CD4-positive, CD25-positive, alpha-beta regulatory T cell (primary cell): ENCODE results near the gene TMEFF2. TPM values are rescaled to one million over a fixed set of nuclear protein-coding genes. Genes with fewer than 3 reads are reported as not detected.

Experiments
- ATAC-seq, 2 donors: fragments of 150-1000 bp; cut with Tn5 transposase; one replicate each; pipeline ENCODE4 v1.10.0; 2021; ENCODE audit warnings: low read depth in 2 of 2, moderate number of reproducible peaks in 2 of 2, moderate library complexity in 1 of 2
- DNase-seq, 3 donors: peaks; one replicate each; pipeline versions ENCODE4 v3.0.0 to v3.0.0-alpha.2; 2012 to 2022; ENCODE audit warnings: mixed read lengths in 1 of 3
- H3K27ac ChIP-seq: one replicate; pipeline ENCODE4 v1.7.0; 2013; ENCODE audit warnings: mild to moderate bottlenecking, low read length; ENCODE audit not compliant: insufficient read depth, poor library complexity, severe bottlenecking
- H3K27me3 ChIP-seq: one replicate; pipeline ENCODE4 v1.7.0; 2013; ENCODE audit warnings: low read length; ENCODE audit not compliant: control insufficient read depth, insufficient read depth
- H3K36me3 ChIP-seq: one replicate; pipeline ENCODE4 v1.7.0; 2013; ENCODE audit warnings: mild to moderate bottlenecking, low read length, moderate library complexity; ENCODE audit not compliant: control insufficient read depth, insufficient read depth
- H3K4me1 ChIP-seq: 2 replicates; pipeline ENCODE4 v1.7.0; 2013; ENCODE audit warnings: mild to moderate bottlenecking, low read length; ENCODE audit not compliant: insufficient read depth, control insufficient read depth, poor library complexity, severe bottlenecking
- H3K4me3 ChIP-seq: one replicate; pipeline ENCODE4 v1.7.0; 2013; ENCODE audit warnings: low read depth, mild to moderate bottlenecking, low read length, moderate library complexity
- H3K9me3 ChIP-seq, 2 experiments: 1 replicate in 1 of 2; 2 replicates in 1 of 2; pipeline ENCODE4 v1.7.0; 2013; ENCODE audit warnings: low read length in 2 of 2, mild to moderate bottlenecking in 1 of 2, moderate library complexity in 1 of 2; ENCODE audit not compliant: control insufficient read depth in 2 of 2
- H3K27ac Mint-ChIP-seq, 3 donors: one replicate each; pipeline ENCODE4 v1.8.0; 2020 to 2022; ENCODE audit warnings: mild to moderate bottlenecking in 3 of 3, mixed read lengths in 3 of 3, moderate library complexity in 2 of 3
- H3K27me3 Mint-ChIP-seq: one replicate; pipeline ENCODE4 v1.8.0; 2022; ENCODE audit warnings: mild to moderate bottlenecking, mixed read lengths
- H3K36me3 Mint-ChIP-seq: one replicate; pipeline ENCODE4 v1.8.0; 2020; ENCODE audit warnings: mixed read lengths
- H3K4me1 Mint-ChIP-seq, 4 donors: one replicate each; pipeline ENCODE4 v1.8.0; 2020 to 2022; ENCODE audit warnings: mixed read lengths in 4 of 4, mild to moderate bottlenecking in 1 of 4
- H3K4me3 Mint-ChIP-seq, 4 donors: one replicate each; pipeline ENCODE4 v1.8.0; 2020 to 2022; ENCODE audit warnings: mild to moderate bottlenecking in 4 of 4, mixed read lengths in 4 of 4, moderate library complexity in 3 of 4
- H3K9me3 Mint-ChIP-seq, 7 donors: one replicate each; pipeline ENCODE4 v1.8.0; 2020 to 2022; ENCODE audit warnings: mixed read lengths in 7 of 7, mild to moderate bottlenecking in 3 of 7, moderate library complexity in 2 of 7
- polyA plus RNA-seq, 4 donors: library from polyadenylated mRNA; unstranded; fragments of 300-500 nt; fragmentation: Illumina TruSeq; gene quantifications; one replicate each; pipeline ENCODE4 v1.2.3, GENCODE V29; 2021
- total RNA-seq: library from RNA; stranded (reverse); gene quantifications from one replicate; pipeline ENCODE4 v1.2.3, GENCODE V29; 2022

TMEFF2 gene
- total and polyA plus RNA-seq, 5 donors from 2014 or later, result not detected

- no peak overlapping the region for H3K4me3 ChIP-seq
- H3K4me1 ChIP-seq, result no peaks in the 10 kb centered on the region
- no peak for ATAC-seq
These were observed 120.9 kb downstream of the TMEFF2 start for GRCh38 chr2:192073878-192074277.

DNA sequence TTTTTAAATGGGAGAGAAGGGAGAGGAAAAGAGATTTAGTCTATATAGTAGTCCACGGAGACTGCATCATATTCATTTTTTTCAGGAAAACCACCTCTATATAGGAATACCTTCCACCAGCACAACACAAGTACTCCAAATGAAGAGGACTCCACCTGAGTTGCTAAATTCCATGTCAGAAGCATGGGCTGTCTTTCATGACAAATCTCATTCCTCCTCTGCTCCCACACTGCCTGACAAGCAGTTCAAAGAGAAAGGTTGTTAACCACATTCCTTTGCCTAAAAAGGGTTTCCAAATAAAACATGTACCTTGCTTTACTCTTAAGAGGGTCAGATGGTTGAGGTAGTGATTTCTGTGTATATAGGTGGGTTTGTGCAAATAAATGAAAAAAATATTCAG is 122.0 kb downstream of the TMEFF2 start:
- Histone ChIP-seq H3K27me3 (no peaks in the 10 kb centered on the region), H3K9me3 (no peaks in the 10 kb centered on the region), H3K36me3 (no peaks in the 10 kb centered on the region), H3K4me1 (no peaks in the 10 kb centered on the region), H3K27ac (no peak overlapping the region), H3K4me3 (no peak overlapping the region)
- ATAC-seq, result no peak
- Mint-ChIP-seq H3K9me3 (peaks cover 0 to under 1% (median 0%) of the 10 kb centered on the region in 7 donors), H3K4me1 (no peaks in the 10 kb centered on the region), H3K27ac (no peak overlapping the region), H3K36me3 (no peaks in the 10 kb centered on the region), H3K27me3 (no peaks in the 10 kb centered on the region), H3K4me3 (no peak overlapping the region)
- DNase-seq, result no peak

More at GRCh38 chr2:192073878-192074277, 120.9 kb downstream of the TMEFF2 start:
- Mint-ChIP-seq H3K36me3 (no peaks in the 10 kb centered on the region), H3K27me3 (no peaks in the 10 kb centered on the region), H3K4me3 (no peak overlapping the region), H3K4me1 (no peaks in the 10 kb centered on the region), H3K9me3 (peaks cover 0 to 2% (median 0%) of the 10 kb centered on the region in 7 donors), H3K27ac (no peak overlapping the region)
- no peaks in the 10 kb centered on the region for H3K36me3 ChIP-seq
- H3K9me3 ChIP-seq, result no peaks in the 10 kb centered on the region
- no peak for DNase-seq
- H3K27ac ChIP-seq, result no peak overlapping the region
- no peaks in the 10 kb centered on the region for H3K27me3 ChIP-seq

DNA sequence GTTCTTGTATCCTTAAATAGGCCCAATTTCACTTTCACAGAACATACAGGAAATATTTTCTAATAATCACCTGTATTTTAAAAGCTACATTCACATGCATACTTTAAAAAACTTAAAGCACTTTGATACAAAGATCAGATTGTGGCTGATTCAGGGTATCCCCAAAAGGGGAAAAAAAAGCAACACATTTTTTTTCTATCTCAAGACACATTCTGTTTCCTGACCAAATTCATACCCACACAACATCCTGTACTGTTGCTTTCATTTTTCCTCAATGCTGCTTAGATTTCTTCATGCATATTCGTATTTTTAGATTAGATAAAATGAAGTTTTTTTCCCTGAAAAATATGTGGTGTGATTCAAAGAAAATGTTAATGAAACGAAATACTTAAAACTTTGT is 122.5 kb downstream of the TMEFF2 start:
- H3K4me3 ChIP-seq, result no peak overlapping the region
- no peaks in the 10 kb centered on the region for H3K27me3 ChIP-seq
- ATAC-seq, result no peak
- DNase-seq, result no peak
- H3K4me1 Mint-ChIP-seq, result no peaks in the 10 kb centered on the region
- no peaks in the 10 kb centered on the region for H3K4me1 ChIP-seq
- no peak overlapping the region for H3K27ac ChIP-seq
- H3K27ac Mint-ChIP-seq, result no peak overlapping the region
- no peaks in the 10 kb centered on the region for H3K9me3 Mint-ChIP-seq
- no peak overlapping the region for H3K4me3 Mint-ChIP-seq
- H3K36me3 Mint-ChIP-seq, result no peaks in the 10 kb centered on the region
- no peaks in the 10 kb centered on the region for H3K36me3 ChIP-seq
- peaks cover 2% of the 10 kb centered on the region for H3K27me3 Mint-ChIP-seq
- H3K9me3 ChIP-seq, result no peaks in the 10 kb centered on the region

DNA sequence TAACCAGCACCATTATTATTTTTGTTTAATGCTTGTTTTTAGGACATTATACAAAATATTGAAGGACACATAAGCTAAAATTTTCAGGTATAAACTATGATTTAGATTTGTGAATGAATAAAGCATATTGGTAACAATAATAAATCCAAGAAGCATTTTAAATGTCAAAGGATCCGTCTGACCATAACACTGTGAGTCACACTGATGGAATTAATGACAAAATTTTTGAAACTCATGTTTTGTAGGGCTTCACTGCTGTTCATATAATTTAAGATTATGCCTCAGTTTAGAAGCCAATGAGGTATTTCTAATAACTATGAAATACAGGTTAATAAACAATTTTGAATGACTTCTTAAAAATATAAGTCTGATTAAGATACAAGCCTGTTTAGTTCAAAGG is 124.6 kb downstream of the TMEFF2 start:
- H3K27me3 ChIP-seq, result no peaks in the 10 kb centered on the region
- ATAC-seq, result no peak
- H3K4me3 ChIP-seq, result no peak overlapping the region
- H3K4me1 ChIP-seq, result no peaks in the 10 kb centered on the region
- Mint-ChIP-seq H3K4me3 (no peak overlapping the region), H3K27ac (no peak overlapping the region), H3K27me3 (peaks cover 7% of the 10 kb centered on the region), H3K9me3 (no peaks in the 10 kb centered on the region), H3K4me1 (no peaks in the 10 kb centered on the region), H3K36me3 (no peaks in the 10 kb centered on the region)
- DNase-seq, result no peak
- H3K9me3 ChIP-seq, result no peaks in the 10 kb centered on the region
- no peak overlapping the region for H3K27ac ChIP-seq
- H3K36me3 ChIP-seq, result no peaks in the 10 kb centered on the region

- no peaks in the 10 kb centered on the region for H3K27me3 ChIP-seq
- no peak overlapping the region for H3K27ac ChIP-seq
- no peaks in the 10 kb centered on the region for H3K4me1 ChIP-seq
- no peaks in the 10 kb centered on the region for H3K4me1 Mint-ChIP-seq
- H3K27me3 Mint-ChIP-seq, result peaks cover 9% of the 10 kb centered on the region
- no peaks in the 10 kb centered on the region for H3K9me3 Mint-ChIP-seq
- H3K9me3 ChIP-seq, result no peaks in the 10 kb centered on the region
- H3K36me3 ChIP-seq, result no peaks in the 10 kb centered on the region
- DNase-seq, result no peak
- H3K4me3 ChIP-seq, result no peak overlapping the region
- no peaks in the 10 kb centered on the region for H3K36me3 Mint-ChIP-seq
- no peak overlapping the region for H3K27ac Mint-ChIP-seq
- ATAC-seq, result no peak
- H3K4me3 Mint-ChIP-seq, result no peak overlapping the region
These were observed 125.3 kb downstream of the TMEFF2 start for GRCh38 chr2:192069417-192069816.

GRCh38 chr2:192068966-192069365 is 125.8 kb downstream of the TMEFF2 start:
- ATAC-seq, result no peak
- no peaks in the 10 kb centered on the region for H3K27me3 ChIP-seq
- H3K4me3 Mint-ChIP-seq, result no peak overlapping the region
- H3K4me3 ChIP-seq, result no peak overlapping the region
- H3K9me3 ChIP-seq, result no peaks in the 10 kb centered on the region
- H3K27ac Mint-ChIP-seq, result no peak overlapping the region
- H3K4me1 ChIP-seq, result no peaks in the 10 kb centered on the region
- H3K4me1 Mint-ChIP-seq, result no peaks in the 10 kb centered on the region
- no peaks in the 10 kb centered on the region for H3K36me3 ChIP-seq
- DNase-seq, result no peak
- peaks cover 9% of the 10 kb centered on the region for H3K27me3 Mint-ChIP-seq
- no peaks in the 10 kb centered on the region for H3K36me3 Mint-ChIP-seq
- H3K27ac ChIP-seq, result no peak overlapping the region
- H3K9me3 Mint-ChIP-seq, result no peaks in the 10 kb centered on the region

GRCh38 chr2:192067631-192068030 is 127.1 kb downstream of the TMEFF2 start:
- no peaks in the 10 kb centered on the region for H3K27me3 ChIP-seq
- ATAC-seq, result no peak
- H3K36me3 ChIP-seq, result no peaks in the 10 kb centered on the region
- H3K27ac Mint-ChIP-seq, result no peak overlapping the region
- H3K9me3 Mint-ChIP-seq, result peaks cover 0 to 1% (median 0%) of the 10 kb centered on the region in 7 donors
- no peak overlapping the region for H3K27ac ChIP-seq
- no peaks in the 10 kb centered on the region for H3K36me3 Mint-ChIP-seq
- H3K4me1 Mint-ChIP-seq, result no peaks in the 10 kb centered on the region
- H3K27me3 Mint-ChIP-seq, result peaks cover 9% of the 10 kb centered on the region
- no peaks in the 10 kb centered on the region for H3K9me3 ChIP-seq
- H3K4me3 Mint-ChIP-seq, result no peak overlapping the region
- no peaks in the 10 kb centered on the region for H3K4me1 ChIP-seq
- no peak overlapping the region for H3K4me3 ChIP-seq
- no peak for DNase-seq

- peaks cover 9% of the 10 kb centered on the region for H3K27me3 Mint-ChIP-seq
- H3K4me1 Mint-ChIP-seq, result no peaks in the 10 kb centered on the region
- DNase-seq (no peak), ATAC-seq (no peak)
- Histone ChIP-seq H3K36me3 (no peaks in the 10 kb centered on the region), H3K4me3 (no peak overlapping the region), H3K4me1 (no peaks in the 10 kb centered on the region), H3K27ac (no peak overlapping the region), H3K9me3 (no peaks in the 10 kb centered on the region), H3K27me3 (no peaks in the 10 kb centered on the region)
- no peak overlapping the region for H3K4me3 Mint-ChIP-seq
- H3K36me3 Mint-ChIP-seq, result no peaks in the 10 kb centered on the region
- H3K27ac Mint-ChIP-seq, result no peak overlapping the region
- H3K9me3 Mint-ChIP-seq, result peaks cover 0 to 2% (median 0%) of the 10 kb centered on the region in 7 donors
These were observed 130.3 kb downstream of the TMEFF2 start for GRCh38 chr2:192064459-192064858.
